A549 (cell line): ENCODE measurements around the gene NRXN3.

Experiments used
- CHD4 ChIP-seq: fragments of 200-600 bp; sonication (generic); IDR thresholded peaks from 2 replicates; pipeline ENCODE4 v1.6.1; 2016; ENCODE audit warnings: antibody characterized with exemption, mild to moderate bottlenecking, borderline replicate concordance
- CTCF ChIP-seq: fragments of >200 bp; sonication (Bioruptor Twin); formaldehyde crosslinking; IDR thresholded peaks from 3 replicates; pipeline ENCODE4 v1.5.1; 2016
- HDAC2 ChIP-seq: fragments of 200-600 bp; sonication (generic); IDR thresholded peaks from 2 replicates; pipeline ENCODE4 v1.6.1; 2016
- HMGXB4 ChIP-seq: fragments of 250-450 bp; sonication (Bioruptor Pico); IDR thresholded peaks from 2 replicates; pipeline ENCODE4 v1.5.0; 2021; ENCODE audit warnings: mild to moderate bottlenecking, moderate library complexity, borderline replicate concordance
- KDM1A ChIP-seq: fragments of 200-600 bp; sonication (generic); IDR thresholded peaks from 2 replicates; pipeline ENCODE4 v1.6.1; 2016; ENCODE audit warnings: low read depth, mild to moderate bottlenecking
- POLR2A ChIP-seq: IDR thresholded peaks from 2 replicates; pipeline ENCODE4 v1.6.1; 2012; ENCODE audit warnings: mild to moderate bottlenecking, low read length
- RCOR1 ChIP-seq: fragments of 150-350 bp; IDR thresholded peaks from 2 replicates; pipeline ENCODE4 v1.6.1; 2014; ENCODE audit warnings: antibody characterized with exemption, low read length, low read depth
- REST ChIP-seq: fragments of 200-600 bp; sonication (generic); IDR thresholded peaks from 2 replicates; pipeline ENCODE4 v1.6.1; 2016; ENCODE audit warnings: antibody characterized with exemption, mild to moderate bottlenecking, moderate library complexity
- RFX5 ChIP-seq: fragments of 450-650 bp; IDR thresholded peaks from 2 replicates; pipeline ENCODE4 v1.7.1; 2014; ENCODE audit warnings: antibody characterized with exemption, mild to moderate bottlenecking, moderate library complexity
- SREBF2 ChIP-seq: fragments of 450-650 bp; IDR thresholded peaks from 2 replicates; pipeline ENCODE4 v1.6.1; 2014; ENCODE audit warnings: mild to moderate bottlenecking, moderate library complexity
- TP53 ChIP-seq: fragments of 250-450 bp; sonication (Bioruptor Pico); IDR thresholded peaks from 2 replicates; pipeline ENCODE4 v1.5.0; 2021; ENCODE audit warnings: mild to moderate bottlenecking, moderate library complexity
- ZFP36 ChIP-seq: fragments of 450-650 bp; IDR thresholded peaks from 2 replicates; pipeline ENCODE4 v1.6.1; 2014; ENCODE audit warnings: borderline replicate concordance; ENCODE audit not compliant: partially characterized antibody

- no peak for TF ChIP-seq TP53
- TF ChIP-seq CTCF: no peak
- no peak for TF ChIP-seq RFX5
- TF ChIP-seq KDM1A: no peak
- no peak for TF ChIP-seq HMGXB4 (CRISPR knock-in tag)
- no peak for TF ChIP-seq ZFP36
- no peak for TF ChIP-seq HDAC2
- TF ChIP-seq REST: no peak
- TF ChIP-seq SREBF2: no peak
- no peak for TF ChIP-seq RCOR1
- no peak for TF ChIP-seq POLR2A
- no peak for TF ChIP-seq CHD4
Measured at GRCh38 chr14:78592616-78593219, 422.5 kb downstream of the NRXN3 start.
